IMR-90 (cell line): Measurements from ENCODE around the gene RASSF3. TPM values are rescaled to one million over a fixed set of nuclear protein-coding genes. Genes with fewer than 3 reads are reported as not detected.
A peak's percentile ranks its signal among the peaks of the same experiment; 100 is the strongest.

Source experiments
- ATAC-seq: fragments of 200-7000 bp; cut with Tn5 transposase; 2 replicates; pipeline ENCODE4 v1.9.1; 2020; ENCODE audit warnings: low read depth, mild to moderate bottlenecking, moderate library complexity
- BruUV-seq: library from RNA; stranded (reverse); fragments of 400-500 nt; replicated peaks from 2 replicates; lab custom pipeline; 2021; lab: Mats Ljungman, UMichigan
- CTCF ChIA-PET: fragments of 300-600 bp; formaldehyde crosslinking; extraction: SDS; loops from one replicate; lab custom pipeline; 2021; ENCODE audit warnings: antibody characterized with exemption; lab: Yijun Ruan, JAX
- POLR2A ChIA-PET: fragments of 300-600 bp; sonication (Branson Sonifier 250); formaldehyde crosslinking; loops from one replicate; lab custom pipeline; 2022; ENCODE audit warnings: antibody characterized with exemption; ENCODE audit not compliant: unreplicated experiment; lab: Charles Lee
- DNase-seq: peaks from one replicate; pipeline ENCODE4 v3.0.0; 2013
- H2AFZ ChIP-seq: replicated peaks from 2 replicates; pipeline ENCODE3; 2013; ENCODE audit warnings: low read length, mild to moderate bottlenecking; ENCODE audit not compliant: poor library complexity
- H2AK5ac ChIP-seq: 2 replicates; pipeline ENCODE4 v1.6.1; 2013; ENCODE audit warnings: low read depth, low read length, inconsistent platforms
- H2AK9ac ChIP-seq: replicated peaks from 2 replicates; pipeline ENCODE3; 2013; ENCODE audit warnings: mild to moderate bottlenecking, low read depth, low read length, moderate library complexity; ENCODE audit not compliant: poor library complexity
- H2BK120ac ChIP-seq: 2 replicates; pipeline ENCODE4 v1.6.1; 2013; ENCODE audit warnings: low read depth, low read length, inconsistent platforms
- H2BK15ac ChIP-seq: 3 replicates; pipeline ENCODE4 v1.6.1; 2013; ENCODE audit warnings: low read depth, low read length, inconsistent platforms
- H2BK20ac ChIP-seq: 2 replicates; pipeline ENCODE4 v1.6.1; 2013; ENCODE audit warnings: low read depth, mild to moderate bottlenecking, inconsistent platforms, low read length, moderate library complexity
- H2BK5ac ChIP-seq: 2 replicates; pipeline ENCODE4 v1.6.1; 2013; ENCODE audit warnings: mild to moderate bottlenecking, low read depth, low read length, inconsistent platforms; ENCODE audit not compliant: poor library complexity, severe bottlenecking
- H3K14ac ChIP-seq: replicated peaks from 2 replicates; pipeline ENCODE4 v1.6.1; 2013; ENCODE audit warnings: low read depth, low read length, inconsistent platforms
- H3K18ac ChIP-seq: 2 replicates; pipeline ENCODE4 v1.6.1; 2013; ENCODE audit warnings: low read depth, low read length, control low read depth
- H3K23ac ChIP-seq: 2 replicates; pipeline ENCODE4 v1.6.1; 2013; ENCODE audit warnings: low read depth, low read length, inconsistent platforms
- H3K27ac ChIP-seq: 2 replicates; pipeline ENCODE4 v1.5.1; 2013; ENCODE audit warnings: mild to moderate bottlenecking, control low read depth, low read length; ENCODE audit not compliant: insufficient read depth
- H3K27me3 ChIP-seq: 2 replicates; pipeline ENCODE4 v1.6.1; 2013; ENCODE audit warnings: low read length; ENCODE audit not compliant: control insufficient read depth, insufficient read depth
- H3K36me3 ChIP-seq: 2 replicates; pipeline ENCODE4 v1.6.1; 2013; ENCODE audit warnings: low read length, mixed read lengths; ENCODE audit not compliant: control insufficient read depth, insufficient read depth
- H3K4ac ChIP-seq: 2 replicates; pipeline ENCODE4 v1.6.1; 2013; ENCODE audit warnings: low read depth, low read length, inconsistent platforms
- H3K4me1 ChIP-seq: 2 replicates; pipeline ENCODE4 v1.6.1; 2013; ENCODE audit warnings: low read length, mixed read lengths; ENCODE audit not compliant: control insufficient read depth, insufficient read depth
- H3K4me2 ChIP-seq: 2 replicates; pipeline ENCODE4 v1.6.1; 2013; ENCODE audit warnings: low read depth, mild to moderate bottlenecking, control low read depth, low read length, moderate library complexity
- H3K4me3 ChIP-seq: 2 replicates; pipeline ENCODE4 v1.5.1; 2013; ENCODE audit warnings: low read depth, mild to moderate bottlenecking, control low read depth, low read length, moderate library complexity; ENCODE audit not compliant: insufficient read depth
- H3K56ac ChIP-seq: 2 replicates; pipeline ENCODE4 v1.6.1; 2013; ENCODE audit warnings: low read length, inconsistent platforms; ENCODE audit not compliant: insufficient read depth; ENCODE audit errors: extremely low read depth
- H3K79me1 ChIP-seq, 2 experiments: 2 replicates each; pipeline ENCODE4 v1.6.1; 2013; ENCODE audit warnings: low read length in 2 of 2, inconsistent platforms in 1 of 2, low read depth in 1 of 2
- H3K9ac ChIP-seq: 2 replicates; pipeline ENCODE4 v1.6.1; 2013; ENCODE audit warnings: low read depth, low read length, control low read depth
- H3K9me1 ChIP-seq: 2 replicates; pipeline ENCODE4 v1.6.1; 2013; ENCODE audit warnings: low read length, inconsistent platforms; ENCODE audit not compliant: insufficient read depth
- H3K9me3 ChIP-seq: 2 replicates; pipeline ENCODE4 v1.6.1; 2013; ENCODE audit warnings: low read length; ENCODE audit not compliant: control insufficient read depth, insufficient read depth
- H4K20me1 ChIP-seq: 2 replicates; pipeline ENCODE4 v1.6.1; 2013; ENCODE audit warnings: low read length, inconsistent platforms; ENCODE audit not compliant: insufficient read depth
- H4K5ac ChIP-seq: 2 replicates; pipeline ENCODE4 v1.6.1; 2013; ENCODE audit warnings: mild to moderate bottlenecking, low read depth, low read length, control low read depth
- H4K8ac ChIP-seq, 2 experiments: 2 replicates each; pipeline ENCODE4 v1.6.1; 2013; ENCODE audit warnings: low read depth in 2 of 2, low read length in 2 of 2, control low read depth in 1 of 2, inconsistent platforms in 1 of 2
- H4K91ac ChIP-seq: 2 replicates; pipeline ENCODE4 v1.6.1; 2013; ENCODE audit warnings: low read depth, low read length, inconsistent platforms; ENCODE audit not compliant: insufficient read depth
- BHLHE40 ChIP-seq: fragments of 150-350 bp; IDR thresholded peaks from 2 replicates; pipeline ENCODE4 v1.6.1; 2016; ENCODE audit warnings: mild to moderate bottlenecking, low read depth, low read length
- CHD1 ChIP-seq: IDR thresholded peaks from 2 replicates; pipeline ENCODE4 v1.6.1; 2012; ENCODE audit warnings: low read depth, low read length, improper control_type of control experiment
- FOS ChIP-seq: fragments of 150-350 bp; IDR thresholded peaks from 2 replicates; pipeline ENCODE4 v1.6.1; 2016; ENCODE audit warnings: low read depth, low read length
- MAFK ChIP-seq: IDR thresholded peaks from 2 replicates; pipeline ENCODE4 v1.6.1; 2012; ENCODE audit warnings: low read depth, low read length, improper control_type of control experiment
- MAZ ChIP-seq: IDR thresholded peaks from 2 replicates; pipeline ENCODE4 v1.6.1; 2012; ENCODE audit warnings: low read depth, mild to moderate bottlenecking, low read length, improper control_type of control experiment, moderate library complexity, borderline replicate concordance
- MXI1 ChIP-seq: IDR thresholded peaks from 2 replicates; pipeline ENCODE4 v1.6.1; 2012; ENCODE audit warnings: low read depth, mild to moderate bottlenecking, low read length, moderate library complexity, borderline replicate concordance
- NFE2L2 ChIP-seq: fragments of 150-350 bp; IDR thresholded peaks from 2 replicates; pipeline ENCODE4 v1.6.1; 2016; ENCODE audit warnings: low read depth, mild to moderate bottlenecking, low read length
- POLR2A ChIP-seq: IDR thresholded peaks from 2 replicates; pipeline ENCODE4 v1.6.1; 2012; ENCODE audit warnings: mild to moderate bottlenecking, low read depth, low read length
- RCOR1 ChIP-seq: IDR thresholded peaks from 2 replicates; pipeline ENCODE4 v1.6.1; 2012; ENCODE audit warnings: mild to moderate bottlenecking, low read length, improper control_type of control experiment; ENCODE audit not compliant: insufficient replicate concordance
- SMC3 ChIP-seq: fragments of 150-350 bp; IDR thresholded peaks from 2 replicates; pipeline ENCODE4 v1.6.1; 2016; ENCODE audit warnings: low read depth, mild to moderate bottlenecking, antibody characterized with exemption, low read length, moderate library complexity
- dilution Hi-C: fragments of 300-500 bp; cut with HindIII; formaldehyde crosslinking; loops from one replicate; pipeline ENCODE4 v1.14.3; 2018; ENCODE audit warnings: low sequenced_read_pairs; ENCODE audit not compliant: unreplicated experiment
- in situ Hi-C: fragments of 300-500 bp; cut with MboI; formaldehyde crosslinking; loops from 3 replicates; pipeline ENCODE4 v1.14.3; 2019; ENCODE audit warnings: low sequenced_read_pairs, inconsistent platforms, mixed read lengths
- intact Hi-C: fragments of 100-400 bp; cut with micrococcal nuclease; formaldehyde crosslinking; loops from 2 replicates; pipeline ENCODE4 v1.10.0; 2022
- polyA plus RNA-seq, 3 experiments: library from polyadenylated mRNA; depleted of rRNA; stranded (reverse); fragments of >200 nt; gene quantifications; 2 replicates each; pipeline ENCODE4 v1.2.3, GENCODE V29; 2012; ENCODE audit warnings: low replicate concordance in 1 of 3
- total RNA-seq: library from RNA; depleted of rRNA; stranded (reverse); fragments of >200 nt; gene quantifications from 2 replicates; pipeline ENCODE4 v1.2.3, GENCODE V29; 2012
- TF ChIP-seq, protein P1 (sequence below): conservative IDR thresholded peaks from 2 replicates; pipeline ENCODE4 v1.5.1; 2012; ENCODE audit warnings: mild to moderate bottlenecking, low read depth, low read length, improper control_type of control experiment
- TF ChIP-seq, protein P2 (sequence below): fragments of 150-350 bp; IDR thresholded peaks from 2 replicates; pipeline ENCODE4 v1.6.1; 2016; ENCODE audit warnings: low read depth, mild to moderate bottlenecking, low read length, moderate library complexity, borderline replicate concordance

Gene RASSF3
- total and polyA plus RNA-seq, 2 of the 4 experiments (the other 2 are of a cell fraction): 18.7 to 39.3 TPM

DNA sequence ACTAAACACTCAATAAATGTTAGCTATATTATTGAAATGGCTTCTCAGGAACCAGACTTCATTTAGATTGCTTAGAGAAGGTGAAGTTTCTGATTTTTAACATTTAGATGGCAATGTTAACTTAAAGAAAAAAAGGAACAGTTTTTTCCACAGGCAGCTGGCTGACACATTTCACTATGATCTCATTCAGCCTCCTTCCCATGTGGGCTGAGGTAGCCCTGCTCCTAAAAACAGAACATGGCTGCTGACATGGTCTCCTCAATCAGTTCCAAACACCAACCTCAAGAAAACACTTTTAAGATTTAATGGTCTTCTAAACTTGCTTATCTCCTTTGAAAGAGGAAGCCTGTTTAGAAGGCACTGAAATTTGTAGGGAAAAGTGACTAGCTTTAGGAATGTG is 125.1 kb downstream of the RASSF3 start:
- ChIA-PET POLR2A (no interaction called here), CTCF (interaction anchor here (1.6 kb wide), 1 partner anchor 9 kb away, joined by 5 read pairs; no protein-coding TSS in a partner anchor)
- no peak for ATAC-seq
- H3K36me3 ChIP-seq: peaks cover 35% of the 10 kb centered on the region
- H3K9me1 ChIP-seq: peaks cover 10% of the 10 kb centered on the region
- H3K23ac ChIP-seq: no peak overlapping the region
- no peaks in the 10 kb centered on the region for H4K20me1 ChIP-seq
- dilution Hi-C loops: no loop called here
- H3K18ac ChIP-seq: no peak overlapping the region
- H4K5ac ChIP-seq: no peak overlapping the region
- intact Hi-C loops: no loop called here
- H2AFZ ChIP-seq: no peak overlapping the region
- H2AK5ac ChIP-seq: no peak overlapping the region
- peak; percentile 16 for DNase-seq
- no peak overlapping the region for H3K4ac ChIP-seq
- no peak overlapping the region for H3K4me3 ChIP-seq
- no peak overlapping the region for H4K8ac ChIP-seq
- H2AK9ac ChIP-seq: no peak overlapping the region
- H3K4me2 ChIP-seq: no peak overlapping the region
- H3K14ac ChIP-seq: no peak overlapping the region
- no peaks in the 10 kb centered on the region for H3K9me3 ChIP-seq
- H3K79me1 ChIP-seq: 0 out of 4 replicates have a peak, but pooled peaks cover 0 to 7% of the 10 kb centered on the region in 2 experiments
- no peak for TF ChIP-seq SMC3
- no peak for TF ChIP-seq NFE2L2
- TF ChIP-seq MXI1: no peak
- TF ChIP-seq BHLHE40: no peak
- TF ChIP-seq POLR2A: no peak
- TF ChIP-seq FOS: no peak
- TF ChIP-seq, protein P1, sequence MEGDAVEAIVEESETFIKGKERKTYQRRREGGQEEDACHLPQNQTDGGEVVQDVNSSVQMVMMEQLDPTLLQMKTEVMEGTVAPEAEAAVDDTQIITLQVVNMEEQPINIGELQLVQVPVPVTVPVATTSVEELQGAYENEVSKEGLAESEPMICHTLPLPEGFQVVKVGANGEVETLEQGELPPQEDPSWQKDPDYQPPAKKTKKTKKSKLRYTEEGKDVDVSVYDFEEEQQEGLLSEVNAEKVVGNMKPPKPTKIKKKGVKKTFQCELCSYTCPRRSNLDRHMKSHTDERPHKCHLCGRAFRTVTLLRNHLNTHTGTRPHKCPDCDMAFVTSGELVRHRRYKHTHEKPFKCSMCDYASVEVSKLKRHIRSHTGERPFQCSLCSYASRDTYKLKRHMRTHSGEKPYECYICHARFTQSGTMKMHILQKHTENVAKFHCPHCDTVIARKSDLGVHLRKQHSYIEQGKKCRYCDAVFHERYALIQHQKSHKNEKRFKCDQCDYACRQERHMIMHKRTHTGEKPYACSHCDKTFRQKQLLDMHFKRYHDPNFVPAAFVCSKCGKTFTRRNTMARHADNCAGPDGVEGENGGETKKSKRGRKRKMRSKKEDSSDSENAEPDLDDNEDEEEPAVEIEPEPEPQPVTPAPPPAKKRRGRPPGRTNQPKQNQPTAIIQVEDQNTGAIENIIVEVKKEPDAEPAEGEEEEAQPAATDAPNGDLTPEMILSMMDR: no peak
- no peak for TF ChIP-seq MAZ
- no peak for TF ChIP-seq MAFK
- no peak for TF ChIP-seq CHD1
- TF ChIP-seq, protein P2, sequence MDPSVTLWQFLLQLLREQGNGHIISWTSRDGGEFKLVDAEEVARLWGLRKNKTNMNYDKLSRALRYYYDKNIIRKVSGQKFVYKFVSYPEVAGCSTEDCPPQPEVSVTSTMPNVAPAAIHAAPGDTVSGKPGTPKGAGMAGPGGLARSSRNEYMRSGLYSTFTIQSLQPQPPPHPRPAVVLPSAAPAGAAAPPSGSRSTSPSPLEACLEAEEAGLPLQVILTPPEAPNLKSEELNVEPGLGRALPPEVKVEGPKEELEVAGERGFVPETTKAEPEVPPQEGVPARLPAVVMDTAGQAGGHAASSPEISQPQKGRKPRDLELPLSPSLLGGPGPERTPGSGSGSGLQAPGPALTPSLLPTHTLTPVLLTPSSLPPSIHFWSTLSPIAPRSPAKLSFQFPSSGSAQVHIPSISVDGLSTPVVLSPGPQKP: no peak
- no peak for TF ChIP-seq RCOR1
- no peak overlapping the region for H2BK120ac ChIP-seq
- BruUV-seq: no TSS peak
- in situ Hi-C loops: no loop called here
- H3K27me3 ChIP-seq: no peaks in the 10 kb centered on the region
- no peak overlapping the region for H3K9ac ChIP-seq
- H3K27ac ChIP-seq: no peak overlapping the region
- H4K91ac ChIP-seq: no peak overlapping the region
- H3K56ac ChIP-seq: no peak overlapping the region
- H2BK15ac ChIP-seq: no peak overlapping the region
- no peak overlapping the region for H2BK5ac ChIP-seq
- no peak overlapping the region for H2BK20ac ChIP-seq
- peaks cover 3% of the 10 kb centered on the region for H3K4me1 ChIP-seq
